ENCODE results near the gene ZBTB16.

GRCh38 chr11:114296605-114297372, 237.3 kb downstream of the ZBTB16 start:
- TF ChIP-seq CTCF (IDR thresholded peaks at IDR 0.05) (no peak), POLR2AphosphoS5 (IDR thresholded peaks at IDR 0.05; ENCODE audit: low read depth, low read length) (no peak), SIN3A (IDR thresholded peaks at IDR 0.05; ENCODE audit: borderline replicate concordance, insufficient read depth, low read depth, low read length) (no peak)

Measured in Panc1 (cell line).